ENCODE measurements around the gene CAPZA1. TPM values are rescaled to one million over a fixed set of nuclear protein-coding genes. Genes with fewer than 3 reads are reported as not detected.
A peak's percentile ranks its signal among the peaks of the same experiment; 100 is the strongest.

Gene CAPZA1
- polyA plus RNA-seq, 1 donor from 2014 or later: 82.2 TPM

DNA sequence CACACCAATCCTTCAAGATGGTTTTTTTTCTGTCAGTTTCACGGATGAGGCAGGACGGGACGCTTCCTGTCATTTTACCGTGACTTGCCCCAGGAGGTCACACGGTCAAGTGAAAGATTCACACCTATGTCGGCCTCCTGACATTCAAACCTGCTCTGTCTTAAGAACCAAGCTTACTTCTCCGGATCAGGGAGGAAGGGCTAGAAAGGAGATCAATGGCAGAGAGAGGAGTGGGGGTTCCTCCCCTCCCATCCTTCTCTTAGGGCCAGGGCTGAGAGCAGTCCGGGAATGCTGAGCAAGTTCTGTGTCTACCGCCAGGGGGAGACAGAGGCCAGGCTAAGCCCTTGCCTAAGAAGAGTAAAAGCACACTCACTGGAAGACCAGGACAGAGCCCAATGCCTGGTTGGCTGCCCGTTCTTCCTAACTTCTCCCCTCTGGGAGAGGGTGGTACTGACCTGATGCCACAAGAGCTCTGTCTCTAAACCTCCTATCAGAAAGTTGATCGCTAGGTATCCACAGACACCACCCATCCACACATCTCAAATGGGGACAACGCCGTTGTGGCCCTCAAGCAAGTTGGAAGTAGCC, 96.6 kb downstream of the CAPZA1 start:
- peak overlapping the region; percentile 74 for H3K9ac ChIP-seq (ENCODE audit: low read length)
- peak overlapping the region; percentile 29 for H3K27ac ChIP-seq (ENCODE audit: low read length)
- no peaks in the 10 kb centered on the region for H3K36me3 ChIP-seq (ENCODE audit: insufficient read depth, low read length)
- H3K9me3 ChIP-seq (ENCODE audit: low read length): no peaks in the 10 kb centered on the region
- no peaks in the 10 kb centered on the region for H4K20me1 ChIP-seq (ENCODE audit: insufficient read depth)
- H3K4me3 ChIP-seq (ENCODE audit: low read length): peak overlapping the region; percentile 88
- H3K27me3 ChIP-seq (ENCODE audit: insufficient read depth, low read depth, low read length): peaks cover 27% of the 10 kb centered on the region
- TF ChIP-seq TAF1 (IDR thresholded peaks at IDR 0.05; ENCODE audit: low read depth) (no peak), EZH2 (IDR thresholded peaks at IDR 0.05; ENCODE audit: borderline replicate concordance, insufficient read depth, low read length, poor library complexity, severe bottlenecking) (no peak), EP300 (conservative IDR thresholded peaks at IDR 0.05; ENCODE audit: poor library complexity, severe bottlenecking) (no peak), RAD21 (conservative IDR thresholded peaks at IDR 0.05) (peak; percentile 99), POLR2AphosphoS5 (IDR thresholded peaks at IDR 0.05) (no peak), MXI1 (conservative IDR thresholded peaks at IDR 0.05; ENCODE audit: poor library complexity, severe bottlenecking) (peak; percentile 16), SMC3 (conservative IDR thresholded peaks at IDR 0.05; ENCODE audit: poor library complexity) (peak; percentile 95)
- TF ChIP-seq, protein P1, sequence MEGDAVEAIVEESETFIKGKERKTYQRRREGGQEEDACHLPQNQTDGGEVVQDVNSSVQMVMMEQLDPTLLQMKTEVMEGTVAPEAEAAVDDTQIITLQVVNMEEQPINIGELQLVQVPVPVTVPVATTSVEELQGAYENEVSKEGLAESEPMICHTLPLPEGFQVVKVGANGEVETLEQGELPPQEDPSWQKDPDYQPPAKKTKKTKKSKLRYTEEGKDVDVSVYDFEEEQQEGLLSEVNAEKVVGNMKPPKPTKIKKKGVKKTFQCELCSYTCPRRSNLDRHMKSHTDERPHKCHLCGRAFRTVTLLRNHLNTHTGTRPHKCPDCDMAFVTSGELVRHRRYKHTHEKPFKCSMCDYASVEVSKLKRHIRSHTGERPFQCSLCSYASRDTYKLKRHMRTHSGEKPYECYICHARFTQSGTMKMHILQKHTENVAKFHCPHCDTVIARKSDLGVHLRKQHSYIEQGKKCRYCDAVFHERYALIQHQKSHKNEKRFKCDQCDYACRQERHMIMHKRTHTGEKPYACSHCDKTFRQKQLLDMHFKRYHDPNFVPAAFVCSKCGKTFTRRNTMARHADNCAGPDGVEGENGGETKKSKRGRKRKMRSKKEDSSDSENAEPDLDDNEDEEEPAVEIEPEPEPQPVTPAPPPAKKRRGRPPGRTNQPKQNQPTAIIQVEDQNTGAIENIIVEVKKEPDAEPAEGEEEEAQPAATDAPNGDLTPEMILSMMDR (IDR thresholded peaks at IDR 0.05; ENCODE audit: poor library complexity, severe bottlenecking): peak; percentile 97
- TF ChIP-seq, protein P2, sequence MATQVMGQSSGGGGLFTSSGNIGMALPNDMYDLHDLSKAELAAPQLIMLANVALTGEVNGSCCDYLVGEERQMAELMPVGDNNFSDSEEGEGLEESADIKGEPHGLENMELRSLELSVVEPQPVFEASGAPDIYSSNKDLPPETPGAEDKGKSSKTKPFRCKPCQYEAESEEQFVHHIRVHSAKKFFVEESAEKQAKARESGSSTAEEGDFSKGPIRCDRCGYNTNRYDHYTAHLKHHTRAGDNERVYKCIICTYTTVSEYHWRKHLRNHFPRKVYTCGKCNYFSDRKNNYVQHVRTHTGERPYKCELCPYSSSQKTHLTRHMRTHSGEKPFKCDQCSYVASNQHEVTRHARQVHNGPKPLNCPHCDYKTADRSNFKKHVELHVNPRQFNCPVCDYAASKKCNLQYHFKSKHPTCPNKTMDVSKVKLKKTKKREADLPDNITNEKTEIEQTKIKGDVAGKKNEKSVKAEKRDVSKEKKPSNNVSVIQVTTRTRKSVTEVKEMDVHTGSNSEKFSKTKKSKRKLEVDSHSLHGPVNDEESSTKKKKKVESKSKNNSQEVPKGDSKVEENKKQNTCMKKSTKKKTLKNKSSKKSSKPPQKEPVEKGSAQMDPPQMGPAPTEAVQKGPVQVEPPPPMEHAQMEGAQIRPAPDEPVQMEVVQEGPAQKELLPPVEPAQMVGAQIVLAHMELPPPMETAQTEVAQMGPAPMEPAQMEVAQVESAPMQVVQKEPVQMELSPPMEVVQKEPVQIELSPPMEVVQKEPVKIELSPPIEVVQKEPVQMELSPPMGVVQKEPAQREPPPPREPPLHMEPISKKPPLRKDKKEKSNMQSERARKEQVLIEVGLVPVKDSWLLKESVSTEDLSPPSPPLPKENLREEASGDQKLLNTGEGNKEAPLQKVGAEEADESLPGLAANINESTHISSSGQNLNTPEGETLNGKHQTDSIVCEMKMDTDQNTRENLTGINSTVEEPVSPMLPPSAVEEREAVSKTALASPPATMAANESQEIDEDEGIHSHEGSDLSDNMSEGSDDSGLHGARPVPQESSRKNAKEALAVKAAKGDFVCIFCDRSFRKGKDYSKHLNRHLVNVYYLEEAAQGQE (IDR thresholded peaks at IDR 0.05; ENCODE audit: borderline replicate concordance): no peak
- H3K9me2 ChIP-seq (ENCODE audit: insufficient read depth, low read length): no peaks in the 10 kb centered on the region
- H3K79me2 ChIP-seq (replicated peaks; ENCODE audit: insufficient read depth, low read length): no peaks in the 10 kb centered on the region
- H3F3A ChIP-seq (ENCODE audit: insufficient read depth, low read length, poor library complexity, severe bottlenecking): no peaks in the 10 kb centered on the region
- peak overlapping the region; percentile 98 for H3K4me2 ChIP-seq (ENCODE audit: low read length)
- H2AFZ ChIP-seq (ENCODE audit: low read depth, low read length): peak overlapping the region; percentile 53

DNA sequence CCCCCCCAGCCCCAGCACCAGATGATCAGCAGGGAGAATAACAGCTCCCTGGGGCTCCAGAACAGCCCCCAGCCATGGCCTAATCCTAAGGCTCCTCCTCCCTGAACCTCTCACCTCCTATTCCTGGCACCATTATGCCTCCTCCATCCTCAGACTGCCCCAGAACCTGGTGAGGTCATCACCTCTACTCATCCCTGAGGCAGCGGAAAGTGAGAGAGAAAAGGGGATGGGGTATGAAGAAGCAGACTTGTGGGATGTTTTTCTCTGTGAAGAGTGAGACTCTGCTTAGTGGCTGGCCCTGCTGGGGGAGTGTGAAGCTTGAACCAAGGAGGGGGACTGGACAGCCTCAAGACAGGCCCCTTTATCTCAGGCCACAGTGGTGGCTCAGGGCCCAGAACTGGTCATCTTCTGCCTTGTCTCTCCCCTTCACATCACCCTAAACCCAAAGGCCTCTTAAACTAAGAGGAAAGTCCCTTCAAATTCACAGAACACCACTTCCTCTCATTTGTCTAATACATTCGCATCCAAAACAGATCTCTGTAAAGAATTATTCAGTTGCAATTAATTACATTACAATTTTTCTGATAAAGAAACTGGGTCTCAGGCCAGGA, 97.7 kb downstream of the CAPZA1 start:
- no peak for TF ChIP-seq MXI1 (conservative IDR thresholded peaks at IDR 0.05; ENCODE audit: poor library complexity, severe bottlenecking)
- TF ChIP-seq POLR2AphosphoS5 (IDR thresholded peaks at IDR 0.05): no peak
- TF ChIP-seq TAF1 (IDR thresholded peaks at IDR 0.05; ENCODE audit: low read depth): no peak
- TF ChIP-seq RAD21 (conservative IDR thresholded peaks at IDR 0.05): no peak
- no peak for TF ChIP-seq EP300 (conservative IDR thresholded peaks at IDR 0.05; ENCODE audit: poor library complexity, severe bottlenecking)
- TF ChIP-seq SMC3 (conservative IDR thresholded peaks at IDR 0.05; ENCODE audit: poor library complexity): no peak
- TF ChIP-seq, protein P1 (IDR thresholded peaks at IDR 0.05; ENCODE audit: poor library complexity, severe bottlenecking): no peak
- TF ChIP-seq EZH2 (IDR thresholded peaks at IDR 0.05; ENCODE audit: borderline replicate concordance, insufficient read depth, low read length, poor library complexity, severe bottlenecking): no peak
- TF ChIP-seq, protein P2 (IDR thresholded peaks at IDR 0.05; ENCODE audit: borderline replicate concordance): no peak
- Histone ChIP-seq H3K9me2 (ENCODE audit: insufficient read depth, low read length) (no peaks in the 10 kb centered on the region), H4K20me1 (ENCODE audit: insufficient read depth) (no peaks in the 10 kb centered on the region), H3K27ac (ENCODE audit: low read length) (no peak overlapping the region), H3K79me2 (replicated peaks; ENCODE audit: insufficient read depth, low read length) (no peaks in the 10 kb centered on the region), H3K9me3 (ENCODE audit: low read length) (no peaks in the 10 kb centered on the region), H3K27me3 (ENCODE audit: insufficient read depth, low read depth, low read length) (peaks cover 27% of the 10 kb centered on the region), H2AFZ (ENCODE audit: low read depth, low read length) (no peak overlapping the region), H3K4me2 (ENCODE audit: low read length) (no peak overlapping the region), H3K36me3 (ENCODE audit: insufficient read depth, low read length) (no peaks in the 10 kb centered on the region), H3F3A (ENCODE audit: insufficient read depth, low read length, poor library complexity, severe bottlenecking) (no peaks in the 10 kb centered on the region), H3K9ac (ENCODE audit: low read length) (no peak overlapping the region), H3K4me3 (ENCODE audit: low read length) (no peak overlapping the region)

Measured in neural cell (in vitro differentiated cells).